ENCODE measurements around the gene MBTPS1. TPM values are rescaled to one million over a fixed set of nuclear protein-coding genes. Genes with fewer than 3 reads are reported as not detected.

Gene MBTPS1
- 18.9 TPM for polyA plus RNA-seq (2012; ENCODE audit: low read depth, missing spikeins)

DNA sequence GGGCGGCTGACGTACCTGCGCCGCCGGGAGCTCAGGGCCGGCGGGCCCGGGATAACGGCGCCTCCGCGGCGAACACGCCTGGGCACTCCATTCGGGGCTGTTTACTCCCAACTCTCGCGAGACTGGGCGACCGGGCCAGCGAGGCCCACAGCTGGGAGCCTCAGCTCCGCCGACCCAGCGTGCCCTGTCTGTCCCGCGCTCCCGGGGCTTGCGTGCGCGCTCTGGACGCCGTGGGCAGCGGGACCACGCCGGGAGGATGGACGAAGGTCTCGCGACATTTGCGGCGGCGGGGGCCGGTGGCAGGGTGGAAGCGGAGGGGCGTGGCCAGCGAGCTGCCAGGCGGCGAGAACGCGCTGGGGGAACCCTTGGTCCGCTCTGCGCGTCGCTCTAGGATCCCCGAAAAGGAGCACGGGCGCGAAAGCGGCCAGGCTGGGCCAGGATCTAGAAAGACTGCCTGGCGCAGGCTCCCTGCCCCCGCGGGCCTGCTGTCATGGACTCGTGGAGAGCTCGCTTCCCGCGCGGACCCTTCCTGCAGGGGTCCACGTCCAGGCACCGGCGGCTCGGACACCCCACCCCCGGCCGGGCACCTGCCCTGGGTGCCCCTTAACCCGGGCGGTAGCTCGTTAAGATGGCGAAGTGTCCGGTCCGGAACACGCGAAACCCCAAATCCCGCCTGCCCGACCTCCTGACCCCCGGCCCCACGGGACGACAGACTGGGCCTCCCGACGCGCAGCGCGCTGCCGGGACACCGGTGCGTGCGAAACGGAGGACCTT, at the start of gene MBTPS1:
Gene MBTPS1, minus strand, starts transcription at position 223 of the 774 bp plus-strand sequence. CDS start 15,159 bp downstream, outside the sequence.
- FAIRE-seq (peak; percentile 97), DNase-seq (ENCODE audit: insufficient read length, low spot score) (peak; percentile 95)
- no peak for TF ChIP-seq PAX5 (IDR thresholded peaks at IDR 0.05; ENCODE audit: insufficient read depth, low read length, severe bottlenecking)
- TF ChIP-seq POU2F2 (IDR thresholded peaks at IDR 0.05; ENCODE audit: low read depth, low read length), result no peak
- TF ChIP-seq TAF1 (IDR thresholded peaks at IDR 0.05; ENCODE audit: low read depth, low read length), result peak; percentile 63; the same call in 1 of the 2 replicates
- peak; percentile 65; the same call in 1 of the 2 replicates for TF ChIP-seq POLR2A (IDR thresholded peaks at IDR 0.05; ENCODE audit: low read depth, low read length)
- TF ChIP-seq POLR2AphosphoS5 (IDR thresholded peaks at IDR 0.05; ENCODE audit: low read depth, low read length), result peak; percentile 80

DNA sequence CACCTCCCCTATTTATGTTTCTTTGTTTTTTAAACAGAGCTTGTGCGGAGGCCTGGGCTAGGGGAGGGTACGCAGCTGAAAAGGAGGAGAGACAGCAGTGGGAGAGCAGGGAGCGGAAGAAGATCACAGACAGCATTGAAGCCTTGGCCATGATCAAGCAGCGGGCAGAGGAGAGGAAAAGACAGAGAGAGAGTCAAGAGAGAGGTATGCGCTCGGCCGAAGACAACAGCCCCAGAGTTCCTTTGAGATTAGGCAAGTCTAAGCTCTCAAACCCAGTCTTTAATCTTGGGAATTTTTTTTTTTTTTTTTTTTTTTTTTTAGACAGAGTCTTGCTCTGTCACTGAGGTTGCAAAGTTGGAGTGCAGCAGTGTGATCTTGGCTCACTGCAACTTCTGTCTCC, 49.0 kb upstream of the MBTPS1 start:
- DNase-seq (ENCODE audit: insufficient read length, low spot score) (no peak), FAIRE-seq (no peak)
- no peak for TF ChIP-seq POLR2A (IDR thresholded peaks at IDR 0.05; ENCODE audit: low read depth, low read length)
- no peak for TF ChIP-seq SPI1 (IDR thresholded peaks at IDR 0.05; ENCODE audit: low read depth, low read length)
- TF ChIP-seq PAX5 (IDR thresholded peaks at IDR 0.05; ENCODE audit: insufficient read depth, low read length, severe bottlenecking), result no peak
- TF ChIP-seq TAF1 (IDR thresholded peaks at IDR 0.05; ENCODE audit: low read depth, low read length), result no peak
- TF ChIP-seq POU2F2 (IDR thresholded peaks at IDR 0.05; ENCODE audit: low read depth, low read length), result no peak
- TF ChIP-seq POLR2AphosphoS5 (IDR thresholded peaks at IDR 0.05; ENCODE audit: low read depth, low read length), result no peak

DNA sequence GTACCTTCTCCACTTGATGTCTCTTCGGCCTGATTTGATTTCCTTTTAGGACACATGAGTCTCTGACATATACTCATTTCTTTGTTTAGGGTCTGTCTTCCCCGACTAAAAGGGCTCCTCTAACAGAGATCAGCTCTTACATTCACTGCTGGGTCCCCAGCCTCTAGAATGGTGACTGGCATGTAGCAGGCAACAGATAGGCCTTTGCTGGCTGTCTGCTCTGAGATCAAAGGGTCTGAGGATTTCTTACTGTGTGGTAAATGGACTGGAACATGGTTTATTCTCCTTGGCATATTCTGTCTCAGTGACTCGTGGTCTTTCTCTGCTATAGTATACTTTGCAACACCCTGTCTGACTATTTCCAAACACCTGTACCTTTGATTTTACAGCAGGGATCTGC, 45.1 kb upstream of the MBTPS1 start:
- TF ChIP-seq PAX5 (IDR thresholded peaks at IDR 0.05; ENCODE audit: insufficient read depth, low read length, severe bottlenecking), result no peak
- TF ChIP-seq POLR2AphosphoS5 (IDR thresholded peaks at IDR 0.05; ENCODE audit: low read depth, low read length), result no peak
- TF ChIP-seq POLR2A (IDR thresholded peaks at IDR 0.05; ENCODE audit: low read depth, low read length), result no peak
- TF ChIP-seq POU2F2 (IDR thresholded peaks at IDR 0.05; ENCODE audit: low read depth, low read length), result no peak
- no peak for TF ChIP-seq TAF1 (IDR thresholded peaks at IDR 0.05; ENCODE audit: low read depth, low read length)
- TF ChIP-seq SPI1 (IDR thresholded peaks at IDR 0.05; ENCODE audit: low read depth, low read length), result no peak
- DNase-seq (ENCODE audit: insufficient read length, low spot score) (no peak), FAIRE-seq (no peak)

DNA sequence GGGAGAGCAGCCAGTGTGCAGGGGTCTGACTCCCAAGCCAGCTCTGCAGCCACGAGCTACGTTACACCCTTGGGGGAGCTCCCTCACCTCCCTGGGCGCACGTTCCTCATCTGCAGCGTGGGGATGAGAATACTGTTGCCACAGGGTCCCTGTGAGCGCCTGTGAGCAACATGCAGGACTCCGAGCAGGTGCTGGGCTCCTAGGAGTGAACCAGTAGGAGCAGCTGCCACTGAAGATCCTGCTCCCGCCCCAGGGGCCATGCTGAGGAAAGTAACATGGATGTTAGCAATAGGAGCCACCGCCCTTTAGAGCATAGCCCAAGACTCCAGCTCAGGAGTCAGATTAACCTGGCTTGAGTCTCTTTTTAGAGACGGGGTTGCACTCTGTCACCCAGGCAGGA, 44.3 kb upstream of the MBTPS1 start:
- TF ChIP-seq PAX5 (IDR thresholded peaks at IDR 0.05; ENCODE audit: insufficient read depth, low read length, severe bottlenecking) (no peak), POLR2A (IDR thresholded peaks at IDR 0.05; ENCODE audit: low read depth, low read length) (no peak), TAF1 (IDR thresholded peaks at IDR 0.05; ENCODE audit: low read depth, low read length) (no peak), POLR2AphosphoS5 (IDR thresholded peaks at IDR 0.05; ENCODE audit: low read depth, low read length) (no peak), SPI1 (IDR thresholded peaks at IDR 0.05; ENCODE audit: low read depth, low read length) (no peak), POU2F2 (IDR thresholded peaks at IDR 0.05; ENCODE audit: low read depth, low read length) (no peak)
- FAIRE-seq (no peak), DNase-seq (ENCODE audit: insufficient read length, low spot score) (no peak)

DNA sequence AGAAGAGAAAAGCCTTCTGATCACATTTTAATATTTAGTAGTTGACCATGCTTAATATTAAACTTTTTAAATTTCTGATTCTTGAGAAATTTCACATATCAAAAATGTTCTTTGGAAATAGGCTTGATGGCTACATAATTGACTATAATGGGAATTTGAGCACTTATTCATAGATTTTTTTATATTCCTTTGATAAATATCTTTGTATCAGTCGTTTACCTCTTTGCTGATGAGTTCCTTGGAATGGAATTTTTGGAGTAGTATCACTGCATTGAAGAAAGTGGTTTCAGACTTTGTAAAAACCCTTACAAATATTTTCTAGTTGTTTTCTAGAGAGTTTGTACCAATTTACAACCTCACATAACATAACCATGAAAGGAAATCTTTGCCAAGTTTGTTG, 43.1 kb upstream of the MBTPS1 start:
- TF ChIP-seq POLR2A (IDR thresholded peaks at IDR 0.05; ENCODE audit: low read depth, low read length), result no peak
- TF ChIP-seq POLR2AphosphoS5 (IDR thresholded peaks at IDR 0.05; ENCODE audit: low read depth, low read length), result no peak
- TF ChIP-seq POU2F2 (IDR thresholded peaks at IDR 0.05; ENCODE audit: low read depth, low read length), result no peak
- TF ChIP-seq PAX5 (IDR thresholded peaks at IDR 0.05; ENCODE audit: insufficient read depth, low read length, severe bottlenecking), result no peak
- no peak for TF ChIP-seq SPI1 (IDR thresholded peaks at IDR 0.05; ENCODE audit: low read depth, low read length)
- TF ChIP-seq TAF1 (IDR thresholded peaks at IDR 0.05; ENCODE audit: low read depth, low read length), result no peak
- no peak for FAIRE-seq
- no peak for DNase-seq (ENCODE audit: insufficient read length, low spot score)

DNA sequence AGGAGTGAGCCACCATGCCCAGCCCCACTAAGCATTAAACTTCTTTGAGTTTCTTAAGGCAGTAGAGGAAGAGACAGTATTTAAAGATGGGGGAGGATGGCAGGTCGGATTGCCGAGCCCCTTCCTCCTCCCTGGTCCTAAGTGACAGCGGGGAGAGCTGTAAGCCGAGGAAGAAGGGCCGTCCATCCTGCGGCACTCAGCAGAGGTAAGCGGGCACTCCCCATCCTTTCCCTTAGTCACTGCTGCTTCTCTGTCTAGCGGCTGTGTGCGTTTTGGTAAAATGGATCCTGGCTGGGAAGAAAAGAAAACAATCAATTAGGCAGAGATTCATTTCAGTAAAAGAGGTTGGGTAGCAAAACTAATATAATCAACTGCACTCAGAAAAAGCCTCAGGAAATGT, 42.3 kb upstream of the MBTPS1 start:
- FAIRE-seq, result no peak
- TF ChIP-seq POU2F2 (IDR thresholded peaks at IDR 0.05; ENCODE audit: low read depth, low read length) (no peak), TAF1 (IDR thresholded peaks at IDR 0.05; ENCODE audit: low read depth, low read length) (no peak), SPI1 (IDR thresholded peaks at IDR 0.05; ENCODE audit: low read depth, low read length) (no peak), PAX5 (IDR thresholded peaks at IDR 0.05; ENCODE audit: insufficient read depth, low read length, severe bottlenecking) (no peak), POLR2AphosphoS5 (IDR thresholded peaks at IDR 0.05; ENCODE audit: low read depth, low read length) (no peak), POLR2A (IDR thresholded peaks at IDR 0.05; ENCODE audit: low read depth, low read length) (no peak)
- DNase-seq (ENCODE audit: insufficient read length, low spot score), result no peak

DNA sequence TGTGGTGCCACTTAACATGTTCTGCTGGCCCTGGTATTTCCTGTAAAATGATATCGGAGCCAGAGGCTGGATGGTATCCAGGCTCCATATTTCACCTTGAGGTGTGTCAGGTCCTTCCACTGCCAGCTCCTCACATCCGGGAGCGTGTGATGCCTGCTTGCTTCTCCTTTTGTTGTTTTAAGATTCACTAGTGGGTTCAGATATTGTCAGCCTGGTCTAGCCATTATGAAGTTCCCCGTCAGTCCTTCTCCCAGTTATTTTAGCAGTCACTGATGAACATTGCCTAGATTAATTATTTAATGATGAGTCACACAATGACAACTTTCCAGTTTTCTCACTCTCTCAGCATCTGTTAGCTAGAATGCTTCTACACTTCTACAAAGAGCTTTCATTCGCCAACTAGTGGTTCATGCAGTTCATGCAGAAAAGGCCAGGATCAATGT, 39.6 kb upstream of the MBTPS1 start:
- no peak for DNase-seq (ENCODE audit: insufficient read length, low spot score)
- FAIRE-seq, result no peak
- TF ChIP-seq POLR2A (IDR thresholded peaks at IDR 0.05; ENCODE audit: low read depth, low read length) (no peak), POLR2AphosphoS5 (IDR thresholded peaks at IDR 0.05; ENCODE audit: low read depth, low read length) (no peak), POU2F2 (IDR thresholded peaks at IDR 0.05; ENCODE audit: low read depth, low read length) (no peak), TAF1 (IDR thresholded peaks at IDR 0.05; ENCODE audit: low read depth, low read length) (no peak), SPI1 (IDR thresholded peaks at IDR 0.05; ENCODE audit: low read depth, low read length) (no peak), PAX5 (IDR thresholded peaks at IDR 0.05; ENCODE audit: insufficient read depth, low read length, severe bottlenecking) (no peak)

DNA sequence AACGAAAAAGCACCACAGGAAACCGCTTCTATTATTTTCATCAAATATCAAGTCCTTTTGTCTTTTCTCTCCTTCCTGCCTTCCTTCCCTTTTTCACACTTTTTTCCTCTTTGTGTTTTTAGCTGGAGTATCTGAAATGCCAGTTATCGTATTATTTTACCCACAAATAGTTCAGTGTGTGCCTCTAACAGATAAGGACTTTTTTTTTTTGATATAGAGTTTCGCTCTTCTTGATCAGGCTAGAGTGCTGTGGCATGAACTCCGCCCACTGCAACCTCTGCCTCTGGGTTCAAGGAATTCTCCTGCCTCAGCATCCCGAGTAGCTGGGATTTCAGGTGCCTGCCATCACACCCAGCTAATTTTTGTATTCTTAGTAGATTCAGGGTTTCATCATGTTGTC, 39.0 kb upstream of the MBTPS1 start:
- DNase-seq (ENCODE audit: insufficient read length, low spot score), result no peak
- no peak for FAIRE-seq
- TF ChIP-seq TAF1 (IDR thresholded peaks at IDR 0.05; ENCODE audit: low read depth, low read length) (no peak), POLR2AphosphoS5 (IDR thresholded peaks at IDR 0.05; ENCODE audit: low read depth, low read length) (no peak), SPI1 (IDR thresholded peaks at IDR 0.05; ENCODE audit: low read depth, low read length) (no peak), POLR2A (IDR thresholded peaks at IDR 0.05; ENCODE audit: low read depth, low read length) (no peak), PAX5 (IDR thresholded peaks at IDR 0.05; ENCODE audit: insufficient read depth, low read length, severe bottlenecking) (no peak), POU2F2 (IDR thresholded peaks at IDR 0.05; ENCODE audit: low read depth, low read length) (no peak)

DNA sequence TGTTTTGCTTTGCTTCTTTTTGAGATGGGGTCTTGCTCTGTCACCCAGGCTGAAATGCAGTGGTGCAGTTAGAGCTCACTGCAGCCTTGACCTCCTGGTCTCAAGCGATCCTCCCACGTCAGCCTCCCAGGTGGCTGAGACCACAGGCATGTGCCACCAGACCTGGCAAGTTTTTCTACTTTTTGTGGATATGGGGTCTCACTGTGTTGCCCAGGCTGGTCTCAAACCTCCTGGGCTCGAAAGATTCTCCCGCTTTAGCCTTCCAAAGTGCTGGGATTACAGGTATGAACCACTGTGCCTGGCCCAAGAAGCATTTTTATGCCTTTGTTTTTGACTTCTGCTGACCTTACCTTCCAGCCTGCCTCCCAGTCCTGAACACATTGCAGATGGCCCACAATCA, 38.5 kb upstream of the MBTPS1 start:
- FAIRE-seq (no peak), DNase-seq (ENCODE audit: insufficient read length, low spot score) (no peak)
- TF ChIP-seq SPI1 (IDR thresholded peaks at IDR 0.05; ENCODE audit: low read depth, low read length) (no peak), POLR2AphosphoS5 (IDR thresholded peaks at IDR 0.05; ENCODE audit: low read depth, low read length) (no peak), POU2F2 (IDR thresholded peaks at IDR 0.05; ENCODE audit: low read depth, low read length) (no peak), PAX5 (IDR thresholded peaks at IDR 0.05; ENCODE audit: insufficient read depth, low read length, severe bottlenecking) (no peak), TAF1 (IDR thresholded peaks at IDR 0.05; ENCODE audit: low read depth, low read length) (no peak), POLR2A (IDR thresholded peaks at IDR 0.05; ENCODE audit: low read depth, low read length) (no peak)

All from GM12891 (cell line).